PC-9 (cell line): ENCODE data around the gene TLR1.

Source experiments
- CTCF ChIP-seq: fragments of 200-600 bp; sonication (generic); conservative IDR thresholded peaks from 2 replicates; pipeline ENCODE4 v1.6.1; 2017; ENCODE audit warnings: mixed run types, antibody characterized with exemption, mild to moderate bottlenecking, moderate library complexity
- EZH2 ChIP-seq: fragments of 200-600 bp; sonication (generic); IDR thresholded peaks from 2 replicates; pipeline ENCODE4 v1.8.0; 2017; ENCODE audit warnings: antibody characterized with exemption, low read depth

GRCh38 chr4:38834570-38834969, 30.0 kb upstream of the TLR1 start:
- TF ChIP-seq CTCF, result no peak
- no peak for TF ChIP-seq EZH2
